AG09319 (cell line): Measurements from ENCODE around the gene AQP6.
A peak's percentile ranks its signal among the peaks of the same experiment; 100 is the strongest.

Experiments
- DNase-seq: peaks from one replicate; pipeline ENCODE4 v3.0.0-alpha.2; 2010; ENCODE audit warnings: low read depth; ENCODE audit errors: extremely low read depth
- TF ChIP-seq, protein P1 (sequence below): IDR thresholded peaks from 2 replicates; pipeline ENCODE4 v1.5.1; 2011; ENCODE audit warnings: low read depth, mild to moderate bottlenecking, inconsistent platforms, low read length, moderate library complexity

AQP6 gene

DNA sequence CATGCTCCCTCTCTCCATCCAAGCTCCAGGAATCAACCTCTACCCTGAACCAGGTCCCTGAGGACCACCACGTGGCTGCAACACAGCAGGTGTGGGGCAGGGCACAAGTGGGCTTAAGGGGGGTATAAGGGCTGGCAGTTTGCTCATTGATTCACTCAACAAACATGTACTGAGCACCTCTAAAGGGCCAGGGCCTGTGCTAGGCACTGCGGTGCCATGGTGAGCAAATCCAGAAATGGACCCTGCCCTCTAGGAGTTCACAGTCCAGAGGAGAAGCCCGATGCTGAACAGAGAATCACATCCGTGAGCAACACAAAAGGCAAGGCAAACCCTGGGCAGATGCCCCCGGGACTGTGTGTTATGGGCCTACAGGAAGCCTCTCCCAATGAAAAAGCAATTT, 28.7 kb upstream of the AQP6 start:
- TF ChIP-seq, protein P1, sequence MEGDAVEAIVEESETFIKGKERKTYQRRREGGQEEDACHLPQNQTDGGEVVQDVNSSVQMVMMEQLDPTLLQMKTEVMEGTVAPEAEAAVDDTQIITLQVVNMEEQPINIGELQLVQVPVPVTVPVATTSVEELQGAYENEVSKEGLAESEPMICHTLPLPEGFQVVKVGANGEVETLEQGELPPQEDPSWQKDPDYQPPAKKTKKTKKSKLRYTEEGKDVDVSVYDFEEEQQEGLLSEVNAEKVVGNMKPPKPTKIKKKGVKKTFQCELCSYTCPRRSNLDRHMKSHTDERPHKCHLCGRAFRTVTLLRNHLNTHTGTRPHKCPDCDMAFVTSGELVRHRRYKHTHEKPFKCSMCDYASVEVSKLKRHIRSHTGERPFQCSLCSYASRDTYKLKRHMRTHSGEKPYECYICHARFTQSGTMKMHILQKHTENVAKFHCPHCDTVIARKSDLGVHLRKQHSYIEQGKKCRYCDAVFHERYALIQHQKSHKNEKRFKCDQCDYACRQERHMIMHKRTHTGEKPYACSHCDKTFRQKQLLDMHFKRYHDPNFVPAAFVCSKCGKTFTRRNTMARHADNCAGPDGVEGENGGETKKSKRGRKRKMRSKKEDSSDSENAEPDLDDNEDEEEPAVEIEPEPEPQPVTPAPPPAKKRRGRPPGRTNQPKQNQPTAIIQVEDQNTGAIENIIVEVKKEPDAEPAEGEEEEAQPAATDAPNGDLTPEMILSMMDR, result no peak
- no peak for DNase-seq

DNA sequence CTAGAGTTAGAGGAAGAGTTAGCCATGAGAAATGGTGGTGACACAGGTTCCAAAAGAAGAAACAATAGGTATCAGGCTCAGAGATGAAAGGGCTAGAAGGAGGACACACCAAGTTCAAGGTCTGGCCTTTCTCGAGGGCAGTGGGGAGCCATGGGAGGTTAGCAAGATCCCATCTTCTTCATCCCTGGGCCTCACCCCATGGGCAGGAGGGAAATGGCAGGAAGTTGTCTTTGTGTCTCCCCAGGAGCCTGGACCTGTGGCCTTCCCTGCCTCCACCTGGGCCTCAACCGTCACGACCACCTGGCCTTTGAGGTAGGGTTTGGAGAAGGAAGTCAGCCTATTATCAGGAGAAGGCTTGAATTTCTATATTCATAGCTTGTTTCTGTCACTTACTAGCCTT, 28.0 kb upstream of the AQP6 start:
- TF ChIP-seq, protein P1, result no peak
- no peak for DNase-seq

DNA sequence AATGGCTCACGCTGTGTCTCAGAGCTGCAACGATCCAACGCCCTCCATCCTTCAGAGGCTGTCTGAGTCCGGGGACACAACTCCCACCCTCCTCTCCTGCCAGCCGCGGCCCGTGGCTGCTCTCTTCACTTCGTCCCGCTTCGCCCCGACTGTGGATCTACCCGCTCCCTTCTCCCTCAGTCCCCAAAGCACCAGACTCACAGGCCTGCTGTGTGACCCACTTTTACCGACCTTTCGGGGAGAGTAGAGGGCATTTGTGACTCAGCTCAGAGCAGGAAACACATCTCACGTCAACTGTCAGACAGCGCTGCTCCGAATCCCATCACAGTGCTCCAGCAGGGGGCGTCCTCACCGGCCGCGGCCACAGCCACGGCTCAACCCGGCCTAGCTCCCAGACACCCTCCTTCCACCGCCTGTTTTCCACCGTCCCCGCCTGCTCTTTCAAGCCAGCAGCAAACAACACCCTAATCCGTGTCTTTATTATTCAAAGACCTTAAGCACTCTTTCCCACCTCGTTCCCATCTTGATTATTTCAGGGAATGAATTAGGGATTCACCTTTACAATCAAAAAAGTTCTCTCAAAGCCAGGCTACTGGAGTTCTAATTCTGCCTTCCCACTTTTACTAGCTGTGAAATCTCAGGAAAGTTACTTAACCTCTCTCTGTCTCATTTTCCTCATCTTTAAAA, 27.2 kb upstream of the AQP6 start:
- TF ChIP-seq, protein P1, result peak; percentile 97
- DNase-seq, result peak; percentile 22

DNA sequence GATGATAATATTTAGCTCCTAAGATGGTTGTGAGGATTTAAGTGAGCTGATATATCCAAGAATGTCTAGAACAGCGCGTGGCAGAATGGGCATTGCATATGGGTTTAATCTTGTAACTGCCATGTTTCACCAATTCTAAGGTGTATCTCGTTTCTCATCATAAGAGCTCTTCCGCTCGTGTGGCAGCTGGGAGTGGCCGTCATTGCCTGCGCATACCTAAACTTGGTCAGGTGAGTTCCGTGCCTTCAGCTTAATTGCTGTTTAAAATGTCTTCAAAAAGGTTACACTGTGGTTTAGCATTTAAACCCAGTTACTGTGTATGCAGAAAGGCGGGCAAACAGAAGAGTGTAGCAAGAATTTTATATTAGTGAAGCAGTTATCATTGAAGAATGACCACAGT, 26.7 kb upstream of the AQP6 start:
- TF ChIP-seq, protein P1, result no peak
- no peak for DNase-seq

DNA sequence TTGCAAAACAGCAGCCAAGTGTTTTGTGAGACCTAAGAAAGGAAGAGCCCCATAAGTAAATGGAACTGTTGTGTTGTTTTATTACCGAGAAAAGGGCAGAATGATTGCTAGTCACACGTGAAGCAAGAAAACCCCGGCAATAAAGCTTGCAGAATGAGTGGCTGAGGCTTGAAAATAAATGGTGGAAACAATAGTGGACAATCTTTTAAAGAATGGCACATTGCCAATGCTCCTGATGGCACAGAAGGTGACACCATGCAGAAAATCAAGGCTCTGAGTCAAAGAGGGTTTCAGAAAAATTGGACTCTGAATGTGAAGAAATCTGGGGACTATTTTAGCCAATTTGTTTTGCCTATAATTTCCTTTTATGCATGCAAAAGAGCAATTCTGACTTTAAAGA, 26.2 kb upstream of the AQP6 start:
- no peak for DNase-seq
- TF ChIP-seq, protein P1, result no peak

DNA sequence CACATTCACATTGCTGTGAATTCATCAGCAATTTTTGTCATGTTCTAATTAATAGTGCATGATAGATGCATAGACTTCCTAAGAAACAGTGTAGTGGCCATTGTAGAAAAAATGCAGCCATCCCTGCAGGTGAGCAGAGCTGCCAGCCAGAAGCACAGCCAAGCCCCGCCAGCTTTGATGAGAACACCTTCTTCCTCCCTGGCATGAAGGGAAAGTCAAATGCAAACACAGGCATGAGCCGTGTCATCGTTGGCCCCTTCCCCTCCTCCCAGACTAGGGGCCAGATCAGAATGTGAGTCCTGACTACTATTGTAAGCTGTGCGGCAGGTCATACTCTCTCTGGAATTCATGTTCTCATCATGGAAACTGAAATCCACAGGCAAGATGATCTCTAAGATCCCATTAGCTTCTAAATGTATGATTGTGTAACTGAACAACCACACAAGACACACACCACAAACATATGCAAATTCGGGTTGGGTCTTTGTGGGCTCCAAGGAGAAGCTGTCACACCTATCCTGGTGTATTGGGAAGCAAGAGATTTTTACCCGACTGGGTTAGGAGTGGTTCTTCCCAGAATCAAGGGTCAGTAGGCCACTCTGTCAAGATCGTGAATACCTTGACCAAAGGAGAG, 25.0 kb upstream of the AQP6 start:
- TF ChIP-seq, protein P1, result no peak
- DNase-seq, result no peak
